Erythroblast (primary cell): Measurements from ENCODE around the gene SERPINC1.
A peak's percentile ranks its signal among the peaks of the same experiment; 100 is the strongest.

Source experiments
- DNase-seq, 2 experiments: peaks; one replicate each; lab custom pipeline; 2025; lab: John Stamatoyannopoulos, UW
- GATA1 ChIP-seq: IDR thresholded peaks from 2 replicates; pipeline ENCODE4 v1.6.1; 2011; ENCODE audit warnings: low read depth, mild to moderate bottlenecking, control low read depth, low read length, moderate library complexity
- POLR2A ChIP-seq: IDR thresholded peaks from 2 replicates; pipeline ENCODE4 v1.6.1; 2011; ENCODE audit warnings: mild to moderate bottlenecking, low read length

The SERPINC1 gene

GRCh38 chr1:173876732-173877131 lies 40.4 kb downstream of the SERPINC1 start:
- no peak for DNase-seq
- TF ChIP-seq POLR2A: no peak
- no peak for TF ChIP-seq GATA1

- no peak for DNase-seq
- TF ChIP-seq GATA1 (no peak), POLR2A (no peak)
Measured at GRCh38 chr1:173871500-173871899, 45.6 kb downstream of the SERPINC1 start.

GRCh38 chr1:173871091-173871490 lies 46.0 kb downstream of the SERPINC1 start:
- DNase-seq: no peak
- TF ChIP-seq POLR2A (no peak), GATA1 (no peak)

- peak; percentile 34 for TF ChIP-seq POLR2A
- TF ChIP-seq GATA1: no peak
- DNase-seq: peak; percentile 43 to 73
Measured at GRCh38 chr1:173870252-173871075, 46.7 kb downstream of the SERPINC1 start.

- peak in 1 of 2 experiments; percentile 49 for DNase-seq
- TF ChIP-seq POLR2A: no peak
- TF ChIP-seq GATA1: no peak
Measured at GRCh38 chr1:173869021-173869359, 48.1 kb downstream of the SERPINC1 start.

GRCh38 chr1:173868266-173869020 lies 48.7 kb downstream of the SERPINC1 start, which contains the start of gene ZBTB37:
TSS of gene ZBTB37 (plus strand) at chr1:173868380. CDS start at chr1:173870226, 1,846 bp downstream.
- TF ChIP-seq GATA1 (no peak), POLR2A (no peak)
- DNase-seq: peak; percentile 87 to 88

GRCh38 chr1:173867753-173868265 lies 49.3 kb downstream of the SERPINC1 start, which contains the start of gene GAS5:
TSS of gene GAS5 (minus strand) at chr1:173867989.
- DNase-seq: peak; percentile 99

GRCh38 chr1:173867141-173867752 lies 49.9 kb downstream of the SERPINC1 start:
- no peak for TF ChIP-seq GATA1
- TF ChIP-seq POLR2A: no peak
- DNase-seq: no peak

More at GRCh38 chr1:173867753-173868265, 49.3 kb downstream of the SERPINC1 start, which contains the start of gene GAS5:
- TF ChIP-seq POLR2A: peak; percentile 100
- no peak for TF ChIP-seq GATA1

- DNase-seq: peak; percentile 27 to 52
- TF ChIP-seq GATA1 (no peak), POLR2A (no peak)
Measured at GRCh38 chr1:173866413-173867115, 50.6 kb downstream of the SERPINC1 start.

GRCh38 chr1:173865468-173866164 lies 51.5 kb downstream of the SERPINC1 start:
- peak; percentile 22 to 39 for DNase-seq
- TF ChIP-seq POLR2A (no peak), GATA1 (no peak)

GRCh38 chr1:173864179-173864867 lies 52.8 kb downstream of the SERPINC1 start:
- DNase-seq: peak; percentile 32 to 38
- TF ChIP-seq POLR2A (no peak), GATA1 (no peak)
